Activated CD4-positive, alpha-beta T cell treated with anti-CD3 and anti-CD28 coated beads, Interleukin-2, Interleukin-6, amounts not matched to agents 100 ng/mL and 50 ng/mL, durations not matched to agents 16 hours and 8 hours (primary cell): ENCODE results near the gene HOXB4.

ENCODE experiments used
- DNase-seq: peaks from one replicate; pipeline ENCODE4 v3.0.0-alpha.2; 2020

HOXB4 gene

DNA sequence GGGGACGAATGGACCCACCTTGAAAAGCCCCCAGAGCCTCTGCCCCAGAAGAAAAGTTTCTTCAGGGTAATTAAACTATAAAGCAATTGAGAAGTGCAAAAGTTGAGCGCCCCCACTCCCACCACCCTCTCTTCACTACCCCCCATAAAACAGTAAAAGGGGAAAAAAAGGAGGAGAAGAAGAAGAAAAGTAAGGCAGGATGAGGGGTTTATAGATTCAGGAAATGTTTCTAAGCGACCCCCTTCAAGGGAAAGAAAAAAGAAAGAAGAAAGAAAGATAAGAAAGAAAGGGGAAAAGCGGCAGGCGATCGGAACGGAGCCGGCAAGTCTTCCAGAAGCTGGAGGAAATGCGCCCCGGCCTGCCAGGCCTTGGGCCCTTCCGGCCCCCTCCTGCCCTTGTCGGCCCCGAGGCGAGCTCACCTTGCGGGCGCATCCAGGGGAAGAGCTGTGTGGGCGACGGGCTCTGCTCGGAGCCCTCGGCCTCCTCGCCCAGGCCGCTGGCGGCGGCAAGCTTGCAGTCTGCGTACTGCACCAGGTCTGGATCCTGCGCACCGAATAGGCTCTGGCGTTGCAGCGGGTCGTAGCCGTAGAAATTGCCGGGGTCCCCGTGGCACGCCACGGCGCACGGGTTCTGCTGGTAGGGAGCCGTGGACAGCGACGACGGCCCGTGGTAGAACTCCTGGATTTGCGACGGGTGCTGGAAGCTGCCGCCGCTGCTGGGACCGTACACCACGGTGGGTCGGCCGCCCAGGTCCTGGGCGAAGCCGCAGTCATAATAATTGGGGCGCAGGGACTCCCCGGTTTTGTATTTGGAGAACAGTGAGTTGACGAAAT lies 35.9 kb upstream of the HOXB4 start:
- peak; percentile 46 for DNase-seq

DNA sequence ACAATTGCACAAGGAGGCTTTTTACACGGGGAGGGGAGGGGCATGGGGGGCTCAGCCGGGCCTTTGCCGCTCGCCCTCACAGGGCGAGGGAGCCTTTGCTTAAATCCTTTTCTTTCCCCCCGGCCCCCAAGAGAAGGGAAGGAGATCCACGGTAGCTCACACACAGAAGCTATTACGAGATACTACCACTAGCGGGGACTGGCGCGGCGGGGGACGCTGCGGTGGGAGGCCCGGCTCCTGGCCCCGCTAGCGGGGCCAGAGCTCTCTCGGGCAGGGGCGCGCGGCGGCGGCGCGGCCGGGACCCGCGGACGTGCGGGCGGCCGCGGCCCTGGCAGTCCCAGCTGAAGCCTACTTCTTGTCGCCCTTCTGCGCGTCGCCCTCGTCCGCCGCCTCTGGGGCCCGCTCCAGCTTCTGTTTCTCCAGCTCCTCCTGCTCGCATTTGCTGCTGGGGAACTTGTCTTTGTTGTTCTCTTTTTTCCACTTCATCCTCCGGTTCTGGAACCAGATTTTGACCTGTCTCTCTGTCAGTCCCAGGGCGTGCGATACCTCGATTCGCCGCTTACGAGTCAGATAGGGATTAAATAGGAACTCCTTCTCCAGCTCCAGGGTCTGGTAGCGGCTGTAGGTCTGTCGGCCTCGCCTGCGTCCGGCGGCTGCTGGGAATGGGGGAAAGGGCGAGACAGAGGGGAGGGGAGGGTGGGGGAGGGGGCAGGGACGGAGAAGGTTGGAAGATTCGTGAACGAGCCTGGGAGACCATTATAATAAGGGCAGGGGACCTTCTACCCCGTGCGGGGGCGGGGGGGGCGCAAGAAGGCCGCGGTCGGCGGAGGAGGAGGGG lies 34.9 kb upstream of the HOXB4 start:
- peak; percentile 56 for DNase-seq

DNA sequence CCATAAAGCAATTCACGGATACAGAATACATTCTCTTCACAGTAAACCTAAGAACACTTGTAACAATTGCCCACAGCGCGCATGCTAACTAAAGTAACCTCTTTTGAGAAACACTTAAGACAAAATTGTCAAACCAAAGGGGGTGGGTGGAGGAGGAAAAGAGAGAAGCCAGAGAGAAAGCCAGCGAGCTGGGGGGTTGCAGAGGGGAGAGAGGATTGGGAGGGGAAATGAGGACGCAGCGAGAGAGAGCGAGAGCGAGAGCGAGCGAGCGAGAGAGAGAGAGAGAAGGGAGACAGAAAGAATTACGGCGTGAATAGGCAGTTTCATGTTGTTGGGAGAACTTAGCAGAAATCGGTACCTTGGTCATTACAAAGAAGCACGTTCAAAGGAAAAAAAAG lies 34.3 kb upstream of the HOXB4 start:
- DNase-seq = no peak

DNA sequence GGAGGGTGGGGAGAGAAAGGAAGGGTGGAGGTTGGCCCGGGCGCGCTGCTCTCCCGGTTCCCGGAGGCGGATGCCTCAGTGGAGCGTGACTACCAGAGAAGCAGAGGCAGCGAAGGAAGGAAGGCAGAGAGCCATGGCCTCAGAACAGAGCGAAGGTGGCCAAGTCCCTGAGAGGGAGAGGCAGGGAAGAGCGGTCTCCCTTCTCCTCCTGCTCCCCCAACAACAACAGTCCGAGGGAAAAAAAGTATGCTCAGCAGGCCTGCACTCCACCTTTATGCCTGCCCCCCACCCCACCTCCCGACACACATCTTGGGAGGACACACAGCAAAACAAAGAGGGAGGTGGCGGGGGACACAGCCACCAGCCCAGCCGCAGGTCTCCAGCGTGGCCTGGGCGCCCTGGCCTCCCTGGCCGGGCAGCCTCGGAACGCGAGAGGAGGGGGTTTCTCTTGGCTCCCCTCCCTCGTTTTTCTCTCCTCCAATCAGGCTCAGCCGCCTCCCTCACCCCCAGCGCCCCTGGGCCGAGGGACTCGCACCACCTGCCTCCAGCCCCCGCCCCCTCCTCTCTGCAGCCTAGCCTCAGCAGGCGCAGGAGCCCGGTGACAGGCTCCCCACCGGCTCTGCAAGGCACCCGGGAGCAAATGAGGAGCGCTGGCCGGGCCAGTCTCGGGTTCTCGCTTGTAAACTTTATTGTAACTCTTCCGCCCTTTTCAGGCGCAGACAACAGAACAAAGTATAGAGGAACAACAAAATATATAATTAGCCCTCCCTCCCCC lies 33.7 kb upstream of the HOXB4 start:
- DNase-seq = no peak

DNA sequence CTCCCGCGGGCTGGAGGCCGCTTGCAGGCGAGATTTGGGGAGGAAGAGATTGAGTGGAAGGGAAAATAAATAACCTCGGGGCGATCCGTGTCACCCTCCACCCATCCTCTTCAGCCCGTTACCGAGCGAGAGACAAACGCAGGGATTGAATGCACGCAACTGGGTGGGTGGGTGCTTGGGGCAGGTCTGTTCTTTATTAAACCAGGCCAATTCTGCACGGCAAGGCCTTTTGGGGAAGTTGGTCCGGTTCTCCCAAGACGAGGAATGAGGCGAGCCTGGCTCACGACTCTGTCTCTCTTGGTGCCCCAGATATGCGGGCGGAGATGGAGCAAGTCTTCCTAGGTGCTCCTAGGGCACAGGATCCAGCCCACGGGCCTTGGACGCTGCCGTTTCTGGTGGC lies 33.1 kb upstream of the HOXB4 start:
- no peak for DNase-seq

DNA sequence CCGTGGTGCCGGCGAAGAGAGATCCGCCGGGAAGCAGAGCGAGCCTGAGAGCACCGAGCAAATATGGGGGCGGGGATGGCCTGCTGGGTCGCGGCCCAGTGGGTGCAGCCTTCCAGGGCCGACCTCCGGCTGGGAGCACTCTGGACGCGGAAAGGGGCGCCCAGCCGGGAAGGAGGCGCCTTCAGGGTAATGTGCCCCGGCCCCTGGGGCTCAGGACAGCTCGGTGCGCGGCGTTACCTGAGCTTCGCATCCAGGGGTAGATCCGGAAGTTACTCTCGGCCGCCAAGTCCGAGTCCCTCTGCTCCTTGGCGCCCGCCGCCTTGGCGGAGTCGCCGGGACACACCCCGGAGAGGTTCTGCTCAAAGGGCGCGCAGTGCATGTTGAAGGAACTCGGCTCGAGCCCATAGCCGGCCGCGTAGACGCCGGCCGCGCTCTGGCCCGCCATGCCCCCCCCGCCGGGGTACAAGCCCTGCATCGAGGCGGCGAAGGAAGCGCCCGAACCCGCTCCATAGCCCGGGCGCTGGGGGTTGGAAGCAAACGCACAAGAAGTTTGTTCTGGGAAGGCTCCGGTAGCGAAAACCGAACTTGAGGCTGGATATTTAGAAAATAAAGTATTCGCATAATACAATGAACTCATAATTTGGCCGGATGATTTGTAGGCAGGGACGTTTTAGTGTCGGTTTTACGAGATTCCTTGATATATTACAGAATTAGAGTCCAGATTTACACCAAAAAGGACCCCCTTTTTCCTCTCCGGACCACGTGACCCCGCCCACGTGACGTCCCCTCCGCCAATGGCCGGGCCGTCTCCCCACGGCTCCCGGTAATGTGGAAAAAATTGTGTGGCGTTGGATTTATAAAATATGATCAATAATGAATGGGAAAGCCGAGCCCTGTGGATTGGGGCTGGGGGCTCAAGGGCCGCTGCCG lies 32.4 kb upstream of the HOXB4 start, which contains the start of gene HOXB7:
Gene HOXB7, minus strand, starts transcription at position 736 of the 930 bp plus-strand sequence. Its CDS starts 99 bp downstream, at position 637.
- DNase-seq = peak; percentile 76

DNA sequence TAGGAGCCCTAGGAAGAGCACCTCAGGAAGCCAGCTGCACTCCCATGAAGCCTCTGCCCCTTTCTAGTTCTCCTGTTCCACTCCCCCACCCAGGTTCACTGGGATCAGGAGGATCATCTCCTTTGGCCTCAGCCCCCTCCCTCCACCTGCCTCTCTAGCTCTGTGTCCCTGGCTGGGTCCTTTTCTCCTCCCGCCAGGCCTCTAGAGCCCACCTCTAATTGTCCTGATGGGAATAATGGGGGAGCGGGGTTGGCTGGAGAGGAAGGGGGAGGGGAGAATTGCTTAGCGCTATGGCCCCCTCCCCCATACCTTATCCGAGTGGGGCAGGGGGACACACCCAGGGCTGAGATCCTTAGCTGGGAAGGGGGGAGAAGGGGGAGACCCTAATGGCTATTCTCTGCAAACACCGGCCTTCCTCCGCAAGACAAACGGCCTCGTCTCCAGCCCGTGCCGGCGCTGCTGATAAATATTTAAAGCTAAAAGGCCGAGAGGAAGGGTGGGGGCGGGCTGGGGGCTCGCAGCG lies 31.7 kb upstream of the HOXB4 start:
- no peak for DNase-seq

DNA sequence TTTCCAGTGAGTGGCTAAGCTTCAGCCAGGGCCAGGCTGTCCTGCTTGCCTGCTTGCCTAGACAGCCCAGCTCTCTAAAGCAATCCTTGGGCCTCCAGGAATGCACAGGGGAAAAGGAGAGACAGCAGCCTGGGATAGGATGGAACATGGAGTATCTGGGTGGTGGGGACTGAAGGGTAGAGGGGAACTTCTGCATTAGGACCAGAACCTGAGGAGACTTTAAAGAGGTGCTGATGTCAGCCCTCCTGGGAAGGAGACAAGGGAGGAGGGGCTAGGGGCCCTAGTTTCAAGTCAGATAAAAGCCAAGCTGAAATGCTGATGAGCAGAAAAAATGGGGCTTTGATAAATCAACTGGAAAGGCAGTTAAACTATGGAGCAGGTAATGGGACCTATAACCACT lies 30.9 kb upstream of the HOXB4 start:
- DNase-seq = no peak

DNA sequence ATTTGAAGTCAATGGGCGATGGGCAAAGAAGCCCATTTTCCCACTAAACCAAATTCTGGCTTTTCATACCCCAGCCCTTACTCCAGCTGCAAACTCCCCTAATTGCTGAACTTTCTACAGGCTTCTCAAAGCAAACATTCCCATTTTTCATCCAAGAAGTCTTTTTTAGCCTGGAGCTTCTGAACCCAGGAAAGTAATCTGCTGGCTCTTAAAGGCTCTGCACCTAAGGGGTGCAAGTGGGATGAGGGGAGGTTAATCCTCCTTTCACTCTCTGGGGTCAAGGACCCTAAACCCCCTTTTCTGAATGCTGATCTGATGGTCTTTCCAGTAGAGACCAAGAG lies 30.3 kb upstream of the HOXB4 start:
- DNase-seq = no peak

DNA sequence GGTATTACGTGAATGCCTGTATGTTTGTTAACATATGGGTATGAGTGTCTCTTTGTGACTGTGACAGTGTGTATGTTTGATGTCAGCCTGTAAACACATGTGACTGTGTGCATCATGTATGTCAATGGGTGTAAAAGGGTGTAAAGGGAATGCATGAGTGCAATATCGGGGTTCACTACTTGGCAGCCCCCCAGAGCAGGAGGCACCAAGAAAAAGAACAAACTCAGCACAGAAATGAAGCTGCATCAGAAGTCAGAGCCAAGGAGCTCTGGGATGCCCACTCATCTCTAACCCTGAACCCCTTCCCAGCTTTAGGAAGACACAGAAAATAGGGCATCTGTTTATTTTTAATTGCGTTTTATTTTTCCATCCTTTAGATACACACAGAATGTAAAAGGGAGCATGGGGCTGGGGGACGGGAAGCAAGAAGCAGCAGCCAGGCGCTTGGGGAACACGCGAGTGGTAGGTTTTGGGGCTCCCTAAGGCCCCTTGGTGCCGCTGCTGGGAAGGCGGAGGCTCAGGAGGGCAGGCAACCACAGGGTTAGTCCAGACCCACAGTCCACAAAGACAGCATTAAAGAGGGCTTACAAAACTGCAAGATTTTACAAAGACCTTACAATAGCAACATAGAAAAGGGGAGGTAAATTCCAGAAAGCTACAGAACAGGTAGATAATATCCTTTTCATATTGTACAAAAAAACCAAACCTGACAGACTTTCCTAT lies 28.9 kb upstream of the HOXB4 start:
- no peak for DNase-seq

DNA sequence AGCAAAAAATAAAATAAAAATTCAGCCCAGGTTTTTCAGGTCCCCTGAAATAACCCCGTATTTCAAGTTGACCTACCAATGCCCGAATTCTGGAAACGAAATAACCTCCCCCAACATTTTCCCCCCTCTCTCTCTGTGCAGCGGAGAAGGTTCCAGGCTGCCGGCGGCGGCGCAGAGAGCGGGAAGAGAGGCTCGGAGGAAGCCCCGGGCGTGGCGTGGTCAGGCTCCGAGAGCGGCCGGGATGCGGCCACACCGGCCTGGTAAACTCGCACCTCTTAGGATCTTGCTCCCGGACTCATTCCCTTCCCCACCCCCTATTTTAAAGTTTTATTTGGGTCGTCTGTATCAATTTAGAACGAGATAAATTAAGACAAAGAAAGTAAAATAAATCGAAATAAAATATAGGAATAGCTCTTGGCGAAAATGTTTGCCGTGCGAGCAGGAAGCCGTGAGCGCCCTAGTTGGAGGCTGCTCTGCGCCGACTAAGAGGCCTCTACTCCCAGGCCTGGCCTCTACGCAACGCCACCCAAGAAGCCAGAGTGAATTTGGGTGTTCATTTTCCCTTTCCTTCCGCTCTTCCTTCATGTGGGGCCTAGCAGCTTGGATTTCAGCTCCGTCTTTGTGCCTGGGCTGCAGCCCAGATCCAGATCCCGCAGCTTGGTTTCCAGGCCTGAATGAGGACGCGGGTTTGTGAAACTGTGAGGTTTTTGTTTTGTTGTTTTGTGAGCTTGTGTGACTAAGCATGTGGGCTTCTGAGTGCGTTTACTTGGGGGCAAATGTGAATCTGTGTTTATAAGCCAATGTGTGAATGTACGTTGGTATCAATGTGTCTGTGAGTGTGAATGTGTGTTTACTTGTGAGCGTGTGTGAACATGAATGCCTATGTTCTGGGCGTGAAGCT lies 28.1 kb upstream of the HOXB4 start:
- DNase-seq = no peak

DNA sequence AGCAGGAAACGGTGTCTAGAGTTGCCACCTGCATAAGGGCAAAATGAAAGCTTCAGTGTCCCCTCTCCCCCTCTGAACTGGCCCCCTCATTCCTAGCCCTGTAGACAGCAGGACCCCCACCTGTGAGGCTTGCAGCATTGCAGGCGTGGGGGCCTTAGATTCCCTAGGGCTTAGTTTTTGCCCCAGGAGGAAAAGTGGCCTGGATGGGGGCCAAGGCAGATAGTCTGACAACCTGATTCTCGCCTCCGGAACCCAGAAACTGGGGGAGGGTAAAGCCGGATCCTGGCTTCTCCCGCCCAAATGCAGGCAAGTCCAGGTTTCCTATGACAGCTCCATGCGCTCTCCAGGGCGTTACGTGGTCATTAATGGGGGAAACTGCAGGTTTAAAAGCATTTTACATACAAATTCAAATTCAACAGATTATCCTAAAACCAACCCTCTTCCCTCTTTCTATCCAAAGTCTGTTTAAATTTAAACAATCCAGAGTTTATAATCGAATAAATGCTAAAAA lies 27.3 kb upstream of the HOXB4 start:
- no peak for DNase-seq

DNA sequence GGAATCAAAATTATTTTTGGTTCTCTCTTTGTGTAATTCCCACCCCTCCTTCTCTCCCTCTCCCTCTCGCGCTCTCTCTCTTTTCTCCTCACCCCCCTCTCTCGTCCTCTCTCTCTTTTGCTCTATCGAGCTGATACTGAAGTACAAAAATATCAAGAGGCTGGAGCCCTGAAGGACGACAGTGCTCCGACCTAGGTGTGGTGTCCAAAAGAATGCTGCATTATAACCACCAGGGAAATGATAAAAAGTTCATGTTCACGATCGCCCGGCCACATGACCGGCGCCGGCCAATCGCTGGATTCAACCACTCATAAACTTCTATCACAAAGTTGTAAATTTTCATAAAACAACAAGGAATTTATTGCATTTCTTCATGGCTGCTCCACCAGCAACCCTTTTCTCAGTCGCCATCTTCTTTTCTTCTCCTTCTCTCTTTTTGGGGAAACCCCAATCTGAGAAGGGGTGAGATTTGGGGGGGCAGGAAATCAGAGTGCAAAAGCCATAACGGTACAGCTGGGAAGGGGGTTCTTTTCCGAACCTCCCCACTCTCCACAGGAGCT lies 26.7 kb upstream of the HOXB4 start, which contains the start of gene HOXB6:
Gene HOXB6, minus strand, starts transcription at position 217 of the 560 bp plus-strand sequence. CDS start 6,836 bp downstream, outside the sequence.
- DNase-seq = no peak

DNA sequence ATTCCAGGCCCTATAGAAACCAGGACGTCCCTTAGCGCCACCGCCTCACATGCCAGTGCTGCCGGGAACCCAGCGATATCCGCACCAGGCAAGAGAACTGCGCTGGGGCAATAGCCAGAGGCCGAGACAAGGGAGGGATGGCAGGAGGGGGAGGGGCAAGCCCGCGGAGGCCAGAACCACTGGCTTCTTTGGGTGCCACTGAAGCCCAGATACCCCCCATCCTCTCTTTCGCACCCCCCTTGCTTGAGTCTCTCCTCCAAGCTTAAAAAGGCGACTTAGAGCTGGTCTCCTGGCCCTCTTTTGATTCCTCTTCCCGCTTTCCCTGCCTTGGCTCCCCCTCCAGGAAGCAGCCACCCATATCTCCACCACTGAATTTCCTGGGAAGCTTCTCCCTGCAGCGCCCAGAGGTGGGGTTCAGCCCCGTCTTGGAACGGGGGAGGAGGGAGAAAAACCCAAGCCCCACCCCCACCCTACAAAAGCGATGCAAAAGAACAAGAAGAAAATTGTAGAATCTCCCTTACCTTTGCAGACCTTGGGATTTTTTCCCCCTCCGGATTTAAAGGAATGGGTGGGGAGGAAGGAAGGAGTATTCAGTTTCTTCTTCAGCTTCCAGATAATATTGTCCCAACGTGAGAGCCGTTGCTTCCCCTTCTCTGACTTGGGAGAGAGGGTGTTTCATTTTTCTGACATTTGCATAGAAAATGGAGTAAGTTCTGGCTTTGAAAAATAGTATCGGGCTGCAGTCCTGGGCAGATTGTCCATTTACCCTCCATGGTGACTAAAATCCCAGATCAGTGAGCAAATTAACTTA lies 26.0 kb upstream of the HOXB4 start:
- DNase-seq = no peak

DNA sequence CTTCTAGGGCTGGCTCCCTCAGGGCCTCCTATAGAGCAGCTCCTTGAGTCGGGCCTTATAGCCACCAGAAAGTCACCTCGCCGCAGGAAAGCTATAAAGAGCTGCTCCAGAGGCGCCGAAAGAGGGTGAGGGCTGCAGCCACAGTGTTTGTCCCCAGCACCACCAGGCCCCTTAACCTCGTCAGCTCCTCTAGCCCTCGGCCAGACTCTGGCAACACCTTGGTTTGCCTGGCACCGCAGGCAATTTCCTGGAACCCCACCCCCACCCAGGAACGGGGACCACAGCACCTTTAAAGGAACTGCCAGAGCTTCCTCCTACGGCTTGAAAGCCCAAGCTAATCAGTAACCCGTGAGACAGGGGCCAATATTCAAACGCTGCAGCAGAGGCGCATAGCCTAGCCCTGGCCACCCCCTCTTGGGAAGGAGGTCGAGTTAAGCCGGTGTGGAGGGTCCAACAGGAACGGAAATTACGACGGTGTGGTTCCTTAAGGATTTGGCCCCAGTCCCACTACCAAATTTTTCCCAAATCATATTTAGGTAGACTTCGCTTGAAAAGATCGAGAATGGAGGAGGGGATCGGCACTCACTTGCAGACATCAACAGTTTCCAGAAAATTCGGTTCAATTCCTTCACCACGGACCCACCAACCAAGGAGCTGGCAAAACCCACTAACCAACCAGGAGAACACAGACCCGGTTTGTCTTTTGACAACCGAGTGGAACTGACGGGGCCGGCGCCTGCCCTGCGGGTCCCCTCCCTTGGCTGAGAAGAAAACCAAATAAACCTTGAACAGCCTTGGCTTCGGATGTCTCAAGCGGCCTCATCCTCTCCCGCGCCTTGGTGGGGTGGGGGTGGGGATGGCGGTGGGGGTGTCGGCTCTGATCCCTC lies 23.6 kb upstream of the HOXB4 start:
- no peak for DNase-seq

DNA sequence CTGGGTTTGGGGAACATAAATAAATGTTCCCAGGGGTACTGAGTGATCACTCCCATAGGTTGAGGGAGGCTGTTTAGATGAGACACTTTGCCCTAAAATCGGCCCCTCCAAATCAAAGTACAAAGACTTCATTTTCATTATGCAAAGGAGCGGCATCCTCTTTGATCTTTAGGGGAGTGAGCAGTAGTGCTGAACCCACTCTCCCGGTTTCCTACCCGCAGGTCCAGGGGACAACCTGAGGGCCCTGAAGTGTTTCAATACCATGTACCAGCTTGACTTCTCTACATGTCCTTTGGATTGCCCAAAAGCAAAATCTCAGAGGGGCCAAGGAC lies 23.0 kb upstream of the HOXB4 start:
- DNase-seq = no peak

DNA sequence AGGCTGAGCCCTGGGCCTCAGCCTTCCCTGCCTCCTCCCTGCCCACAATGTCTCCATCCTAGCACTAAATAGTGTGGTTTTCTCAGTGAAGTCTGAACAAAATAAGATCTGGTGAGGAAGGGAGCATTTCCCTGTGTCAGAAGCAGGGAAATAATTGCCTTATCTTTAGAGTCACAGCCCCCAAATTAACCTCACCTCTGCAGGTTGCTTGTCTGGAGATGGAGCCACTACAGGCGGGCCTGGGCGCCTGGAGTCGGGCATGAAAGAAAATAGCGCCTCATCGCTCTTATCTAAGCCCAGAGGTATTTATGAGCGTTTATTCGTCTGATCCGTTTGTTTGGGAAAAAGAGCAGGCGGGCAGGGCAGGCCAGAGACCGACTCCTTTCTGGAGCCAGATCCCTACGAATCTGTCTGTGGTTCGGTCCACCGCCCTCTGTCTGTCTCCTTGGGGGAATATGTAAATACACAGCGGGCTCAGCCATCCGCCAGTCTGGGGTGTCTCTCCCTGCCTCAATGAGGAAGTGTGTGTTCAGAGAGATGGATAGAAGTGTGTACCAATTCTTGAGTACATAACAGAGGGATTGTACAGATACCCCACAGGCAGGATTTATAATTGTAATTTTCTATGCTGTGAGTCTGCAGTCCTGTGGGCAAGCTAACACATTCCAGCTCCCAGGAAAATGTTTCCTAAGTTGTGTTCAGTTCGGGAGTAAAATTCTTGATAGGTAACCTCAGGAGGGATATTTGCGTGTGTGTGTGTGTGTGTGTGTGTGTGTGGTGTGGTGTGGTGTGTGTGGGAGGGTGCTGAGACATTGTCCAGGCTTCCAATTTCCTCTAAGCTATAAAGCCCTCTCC lies 22.3 kb upstream of the HOXB4 start:
- DNase-seq = no peak
